ENCODE measurements around the gene C19orf81. TPM values are rescaled to one million over a fixed set of nuclear protein-coding genes. Genes with fewer than 3 reads are reported as not detected.

The C19orf81 gene
- total and polyA plus RNA-seq, 2 of the 4 experiments (the other 2 are of a cell fraction): 0.31 TPM; not detected in 1

GRCh38 chr19:50640368-50640767, 8.9 kb upstream of the C19orf81 start:
- Histone ChIP-seq H3K23ac (ENCODE audit: low read depth, low read length) (no peak overlapping the region), H3K4me1 (ENCODE audit: control insufficient read depth, insufficient read depth, low read length) (no peaks in the 10 kb centered on the region), H3K36me3 (ENCODE audit: control insufficient read depth, insufficient read depth, low read length) (no peaks in the 10 kb centered on the region), H2AK9ac (replicated peaks; ENCODE audit: low read depth, low read length, poor library complexity) (no peak overlapping the region), H2BK5ac (ENCODE audit: low read depth, low read length, poor library complexity, severe bottlenecking) (no peak overlapping the region), H4K91ac (ENCODE audit: insufficient read depth, low read depth, low read length) (no peak overlapping the region), H2BK15ac (ENCODE audit: low read depth, low read length) (no peak overlapping the region), H2BK20ac (ENCODE audit: low read depth, low read length) (no peak overlapping the region), H3K18ac (ENCODE audit: low read depth, low read length) (no peak overlapping the region), H3K9ac (ENCODE audit: low read depth, low read length) (no peak overlapping the region), H2AFZ (replicated peaks; ENCODE audit: low read length, poor library complexity) (no peak overlapping the region), H3K27me3 (ENCODE audit: control insufficient read depth, insufficient read depth, low read length) (peaks cover 34% of the 10 kb centered on the region), H3K56ac (ENCODE audit: extremely low read depth, insufficient read depth, low read length) (no peak overlapping the region), H4K5ac (ENCODE audit: low read depth, low read length) (no peak overlapping the region), H3K14ac (replicated peaks; ENCODE audit: low read depth, low read length) (no peak overlapping the region), H3K4me2 (ENCODE audit: low read depth, low read length) (no peak overlapping the region), H3K4ac (ENCODE audit: low read depth, low read length) (no peak overlapping the region), H3K9me3 (ENCODE audit: control insufficient read depth, insufficient read depth, low read length) (no peaks in the 10 kb centered on the region), H3K4me3 (ENCODE audit: insufficient read depth, low read depth, low read length) (no peak overlapping the region), H2AK5ac (ENCODE audit: low read depth, low read length) (no peak overlapping the region), H4K8ac (ENCODE audit: low read depth in 2 of 2, low read length in 2 of 2) (no peak overlapping the region), H2BK120ac (ENCODE audit: low read depth, low read length) (no peak overlapping the region), H4K20me1 (ENCODE audit: insufficient read depth, low read length) (no peaks in the 10 kb centered on the region), H3K79me1 (ENCODE audit: low read depth in 1 of 2, low read length in 2 of 2) (no peaks in the 10 kb centered on the region), H3K9me1 (ENCODE audit: insufficient read depth, low read length) (no peaks in the 10 kb centered on the region), H3K27ac (ENCODE audit: insufficient read depth, low read length) (no peak overlapping the region)
- dilution Hi-C loops (cut with HindIII; ENCODE audit: low sequenced_read_pairs, unreplicated experiment): no loop called here
- in situ Hi-C loops (cut with MboI; ENCODE audit: low sequenced_read_pairs): no loop called here
- ATAC-seq (ENCODE audit: low read depth) (no peak), DNase-seq (no peak)
- intact Hi-C loops (cut with micrococcal nuclease): no loop called here
- POLR2A ChIA-PET (ENCODE audit: unreplicated experiment): no interaction called here
- CTCF ChIA-PET: no interaction called here
- BruUV-seq (replicated peaks): no TSS peak
- WGBS, 2 experiments (ENCODE audit: extremely low coverage in 2 of 2, insufficient read length in 1 of 2): no CpG with 5 or more reads among the region's 2 CpGs
- TF ChIP-seq ELK1 (IDR thresholded peaks at IDR 0.05; ENCODE audit: borderline replicate concordance, low read depth, low read length): no peak
- no peak for TF ChIP-seq NFE2L2 (IDR thresholded peaks at IDR 0.05; ENCODE audit: low read depth, low read length)
- TF ChIP-seq SMC3 (IDR thresholded peaks at IDR 0.05; ENCODE audit: low read depth, low read length): no peak
- TF ChIP-seq BHLHE40 (IDR thresholded peaks at IDR 0.05; ENCODE audit: low read depth, low read length): no peak
- TF ChIP-seq CHD1 (IDR thresholded peaks at IDR 0.05; ENCODE audit: low read depth, low read length): no peak
- TF ChIP-seq MAZ (IDR thresholded peaks at IDR 0.05; ENCODE audit: borderline replicate concordance, low read depth, low read length): no peak
- TF ChIP-seq FOS (IDR thresholded peaks at IDR 0.05; ENCODE audit: low read depth, low read length): no peak
